Keratinocyte (primary cell): ENCODE measurements around the gene DPM1. TPM values are rescaled to one million over a fixed set of nuclear protein-coding genes. Genes with fewer than 3 reads are reported as not detected.

Source experiments
- DNase-seq: peaks from one replicate; pipeline ENCODE4 v3.0.0-alpha.2; 2011; ENCODE audit warnings: low read depth, missing footprints, low spot score
- FAIRE-seq: peaks from 2 replicates; lab custom pipeline; 2011; peaks lifted over from hg19 to GRCh38; lab: Jason Lieb, UNC
- H2AFZ ChIP-seq: 2 replicates; pipeline ENCODE4 v1.6.0; 2012; ENCODE audit warnings: low read length, control low read depth, inconsistent platforms; ENCODE audit not compliant: control insufficient read depth
- H3K27ac ChIP-seq: 2 replicates; pipeline ENCODE4 v1.5.1; 2011; ENCODE audit warnings: low read length; ENCODE audit not compliant: control insufficient read depth, insufficient read depth
- H3K27me3 ChIP-seq: 3 replicates; pipeline ENCODE4 v1.6.0; 2011; ENCODE audit warnings: low read length; ENCODE audit not compliant: control insufficient read depth, insufficient read depth; ENCODE audit errors: extremely low read depth
- H3K36me3 ChIP-seq, 2 experiments: 2 replicates in 1 of 2; 3 replicates in 1 of 2; pipeline ENCODE4 v1.5.1; 2011; ENCODE audit warnings: low read length in 2 of 2, mild to moderate bottlenecking in 1 of 2; ENCODE audit not compliant: control insufficient read depth in 2 of 2, insufficient read depth in 2 of 2; ENCODE audit errors: extremely low read depth in 1 of 2
- H3K4me1 ChIP-seq: 3 replicates; pipeline ENCODE4 v1.5.1; 2011; ENCODE audit warnings: low read length; ENCODE audit not compliant: control insufficient read depth, insufficient read depth; ENCODE audit errors: extremely low read depth
- H3K4me2 ChIP-seq: 3 replicates; pipeline ENCODE4 v1.6.0; 2011; ENCODE audit warnings: low read depth, low read length; ENCODE audit not compliant: control insufficient read depth, insufficient read depth; ENCODE audit errors: extremely low read depth
- H3K4me3 ChIP-seq, 3 experiments: fragments of 200-600 bp in 1 of 3; sonication (generic) in 1 of 3; 2 replicates in 2 of 3; 3 replicates in 1 of 3; pipeline ENCODE4 v1.5.1; 2011 to 2016; ENCODE audit warnings: low read length in 3 of 3, mild to moderate bottlenecking in 3 of 3, control low read depth in 2 of 3, inconsistent platforms in 1 of 3, low read depth in 1 of 3, mixed read lengths in 1 of 3, mixed run types in 1 of 3, moderate library complexity in 1 of 3; ENCODE audit not compliant: control insufficient read depth in 2 of 3, insufficient read depth in 2 of 3; ENCODE audit errors: extremely low read depth in 1 of 3
- H3K79me2 ChIP-seq: 2 replicates; pipeline ENCODE4 v1.6.0; 2012; ENCODE audit warnings: low read length; ENCODE audit not compliant: control insufficient read depth, insufficient read depth
- H3K9ac ChIP-seq: 3 replicates; pipeline ENCODE4 v1.6.0; 2011; ENCODE audit warnings: low read length; ENCODE audit not compliant: control insufficient read depth, insufficient read depth; ENCODE audit errors: extremely low read depth
- H3K9me1 ChIP-seq: 3 replicates; pipeline ENCODE4 v1.6.0; 2011; ENCODE audit warnings: low read length; ENCODE audit not compliant: control insufficient read depth, insufficient read depth; ENCODE audit errors: extremely low read depth
- H3K9me3 ChIP-seq: 2 replicates; pipeline ENCODE4 v1.5.1; 2012; ENCODE audit warnings: low read depth, low read length; ENCODE audit not compliant: control insufficient read depth
- H4K20me1 ChIP-seq: 3 replicates; pipeline ENCODE4 v1.6.0; 2011; ENCODE audit warnings: low read length; ENCODE audit not compliant: control insufficient read depth, insufficient read depth; ENCODE audit errors: extremely low read depth
- CTCF ChIP-seq, 3 experiments: IDR thresholded peaks in 1 of 3; conservative IDR thresholded peaks in 1 of 3; optimal IDR thresholded peaks in 1 of 3; 2 replicates in 2 of 3; 3 replicates in 1 of 3; pipeline versions ENCODE3 to v1.5.1; 2011; ENCODE audit warnings: low read length in 3 of 3, mild to moderate bottlenecking in 3 of 3, moderate library complexity in 2 of 3, control low read depth in 1 of 3, inconsistent platforms in 1 of 3; ENCODE audit not compliant: insufficient read depth in 2 of 3; ENCODE audit errors: extremely low read depth in 1 of 3
- EZH2 ChIP-seq: IDR thresholded peaks from one replicate; pipeline ENCODE4 v1.6.1; 2012; ENCODE audit warnings: inconsistent platforms, mild to moderate bottlenecking, low read length, moderate library complexity
- dilution Hi-C: fragments of 300-500 bp; cut with MboI; formaldehyde crosslinking; loops from one replicate; pipeline ENCODE4 v1.7.0; 2020; ENCODE audit warnings: low sequenced_read_pairs; ENCODE audit not compliant: extremely low pct_ligation_motif_present
- polyA plus RNA-seq, 5 experiments: library from polyadenylated mRNA; depleted of rRNA in 3 of 5; stranded (reverse) in 3 of 5; stranded (forward) in 1 of 5; unstranded in 1 of 5; fragments of >200 nt; gene quantifications; 1 replicate in 1 of 5; 2 replicates in 3 of 5; 3 replicates in 1 of 5; pipeline versions ENCODE4 v1.2.1 to v1.2.3, GENCODE V29; 2011 to 2012; ENCODE audit warnings: missing spikeins in 2 of 5, low read depth in 1 of 5, low replicate concordance in 1 of 5

Gene DPM1
- polyA plus RNA-seq, 1 donor (not counting 4 experiments of a cell fraction or from before 2014, with no cell fraction given): 99.4 TPM

GRCh38 chr20:51003753-51004152 is 45.4 kb upstream of the DPM1 start:
- no peaks in the 10 kb centered on the region for H3K9me3 ChIP-seq
- FAIRE-seq: no peak
- H3K9ac ChIP-seq: no peak overlapping the region
- H3K9me1 ChIP-seq: no peaks in the 10 kb centered on the region
- H3K4me1 ChIP-seq: no peaks in the 10 kb centered on the region
- TF ChIP-seq CTCF (optimal IDR thresholded peaks at IDR 0.05 in 1 of 3, IDR thresholded peaks at IDR 0.05 in 1 of 3, conservative IDR thresholded peaks at IDR 0.05 in 1 of 3; ENCODE audit: extremely low read depth in 1 of 3, insufficient read depth in 2 of 3, low read length in 3 of 3): no peak
- no peak for TF ChIP-seq EZH2
- no peak overlapping the region for H3K27ac ChIP-seq
- H3K4me3 ChIP-seq: no peak overlapping the region
- no peaks in the 10 kb centered on the region for H4K20me1 ChIP-seq
- no peak overlapping the region for H3K4me2 ChIP-seq
- no peak for DNase-seq
- no peaks in the 10 kb centered on the region for H3K27me3 ChIP-seq
- no peaks in the 10 kb centered on the region for H3K36me3 ChIP-seq
- H3K79me2 ChIP-seq: no peaks in the 10 kb centered on the region
- dilution Hi-C loops: no loop called here
- H2AFZ ChIP-seq: no peak overlapping the region

- TF ChIP-seq CTCF (optimal IDR thresholded peaks at IDR 0.05 in 1 of 3, IDR thresholded peaks at IDR 0.05 in 1 of 3, conservative IDR thresholded peaks at IDR 0.05 in 1 of 3; ENCODE audit: extremely low read depth in 1 of 3, insufficient read depth in 2 of 3, low read length in 3 of 3) (no peak), EZH2 (no peak)
Measured at GRCh38 chr20:51002633-51003032, 44.3 kb upstream of the DPM1 start.

More at GRCh38 chr20:51002633-51003032, 44.3 kb upstream of the DPM1 start:
- Histone ChIP-seq H2AFZ (no peak overlapping the region), H3K79me2 (no peaks in the 10 kb centered on the region), H3K4me3 (no peak overlapping the region), H3K4me2 (no peak overlapping the region), H3K9me3 (no peaks in the 10 kb centered on the region), H3K9ac (no peak overlapping the region), H3K36me3 (no peaks in the 10 kb centered on the region), H3K9me1 (no peaks in the 10 kb centered on the region), H3K27me3 (no peaks in the 10 kb centered on the region), H3K4me1 (no peaks in the 10 kb centered on the region), H4K20me1 (no peaks in the 10 kb centered on the region), H3K27ac (no peak overlapping the region)
- dilution Hi-C loops: no loop called here
- no peak for FAIRE-seq
- no peak for DNase-seq
